NK-92 treated with Interleukin-12 subunit alpha and Interleukin-12 subunit beta, amount 100 ng/mL, for 24 hours (cell line): ENCODE data around the gene RNF34.
A peak's percentile ranks its signal among the peaks of the same experiment; 100 is the strongest.

Experiments
- DNase-seq: peaks from one replicate; lab custom pipeline; 2025; lab: John Stamatoyannopoulos, UW

Gene RNF34

DNA sequence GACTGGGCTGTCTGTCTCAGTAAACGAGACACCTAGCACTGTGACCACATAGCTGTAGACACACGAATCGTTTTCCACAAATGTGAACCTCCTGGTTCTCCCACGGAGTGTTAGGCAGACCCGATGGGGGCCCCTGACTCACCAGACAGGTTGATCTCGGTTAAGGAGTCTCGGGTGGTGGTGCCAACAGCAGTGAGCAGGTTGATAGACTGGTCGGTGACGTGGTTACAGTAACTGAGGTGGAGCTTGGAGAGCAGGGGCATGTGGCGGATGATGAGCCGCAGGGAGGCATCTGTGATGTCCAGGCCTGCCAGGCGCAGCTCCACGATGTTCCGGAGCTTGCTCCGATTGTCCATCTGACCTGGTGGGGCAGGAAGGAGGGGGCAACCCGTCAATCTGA is 39.8 kb downstream of the RNF34 start:
- no peak for DNase-seq

DNA sequence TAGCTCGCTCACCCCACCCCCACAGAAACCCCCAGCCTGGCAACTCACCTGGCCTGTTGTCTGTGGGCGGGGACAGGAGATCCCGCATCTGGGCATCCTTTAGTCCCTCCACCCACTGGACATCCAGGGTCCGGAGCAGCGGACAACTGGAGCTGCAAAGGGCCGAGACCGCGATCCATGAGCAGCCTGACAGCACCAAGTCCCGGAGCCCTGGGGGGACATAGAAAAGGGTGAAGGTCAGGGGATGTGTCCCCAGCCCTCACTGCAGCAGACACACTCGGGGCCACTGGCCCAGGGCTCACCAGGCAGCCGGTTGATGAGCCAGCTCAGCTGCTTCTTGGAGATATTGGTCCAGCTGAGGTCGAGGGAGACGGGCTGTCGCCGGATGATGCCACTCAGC is 40.9 kb downstream of the RNF34 start:
- no peak for DNase-seq

DNA sequence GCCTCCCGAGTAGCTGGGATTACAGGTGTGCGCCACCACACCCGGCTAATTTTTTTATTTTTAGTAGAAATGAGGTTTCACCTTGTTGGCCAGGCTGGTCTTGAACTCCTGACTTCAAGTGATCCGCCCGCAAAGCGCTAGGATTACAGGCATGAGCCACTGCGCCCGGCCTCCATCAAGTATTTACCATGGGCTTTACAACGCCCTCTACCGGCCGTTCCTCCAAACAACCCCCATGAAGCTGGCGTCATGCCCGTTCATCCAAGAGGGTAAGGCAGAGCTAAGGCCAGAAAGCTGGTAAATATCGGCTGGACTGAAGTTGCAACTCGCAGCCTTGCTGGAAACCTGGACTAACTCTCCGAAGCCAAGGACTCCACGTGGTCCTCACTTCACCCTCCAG is 41.6 kb downstream of the RNF34 start:
- no peak for DNase-seq

DNA sequence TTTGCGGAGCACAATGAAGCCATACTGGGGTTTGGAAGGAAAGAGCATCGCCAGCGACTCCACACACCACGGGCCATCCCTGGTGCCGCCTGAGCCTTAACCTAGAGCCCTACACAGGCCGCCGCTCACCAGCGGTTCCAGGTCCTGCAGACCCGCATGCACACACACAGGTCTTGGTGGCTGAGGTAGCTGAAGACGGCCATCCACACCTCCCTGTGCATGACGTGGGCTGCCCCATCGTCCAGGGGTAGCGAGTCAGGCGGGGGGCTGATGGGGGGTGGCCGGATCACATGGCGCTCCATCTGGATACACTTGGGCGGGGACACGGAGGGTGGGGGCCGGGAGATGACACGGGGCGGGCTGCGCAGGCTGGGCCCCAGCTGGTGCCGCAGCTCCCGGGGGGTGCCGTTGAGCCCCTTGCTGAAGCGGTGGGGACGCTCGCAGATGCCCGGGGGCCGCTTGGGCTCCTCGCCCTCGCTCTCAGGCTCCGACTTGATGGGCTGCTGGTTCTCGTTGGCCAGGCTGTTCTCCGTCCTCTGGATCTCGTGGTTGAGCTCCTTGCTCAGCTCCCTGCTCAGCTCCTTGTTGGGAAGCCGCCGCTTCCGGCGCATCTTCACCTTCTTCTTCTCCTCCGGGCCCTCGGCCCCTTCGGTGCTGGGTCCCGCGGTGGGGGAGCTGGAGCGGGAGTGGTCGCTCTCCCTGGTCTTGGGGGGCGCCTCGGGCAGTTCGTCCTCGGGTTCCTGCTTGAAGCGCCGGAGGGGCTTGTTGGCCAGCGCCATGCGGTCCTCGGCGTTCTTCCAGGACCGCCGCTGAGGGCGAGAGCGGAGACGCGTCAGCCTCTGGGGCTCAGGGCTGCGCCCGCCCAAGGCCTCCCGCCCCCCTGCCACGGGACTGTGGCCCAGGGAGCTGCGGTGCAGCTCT is 42.4 kb downstream of the RNF34 start:
- no peak for DNase-seq

DNA sequence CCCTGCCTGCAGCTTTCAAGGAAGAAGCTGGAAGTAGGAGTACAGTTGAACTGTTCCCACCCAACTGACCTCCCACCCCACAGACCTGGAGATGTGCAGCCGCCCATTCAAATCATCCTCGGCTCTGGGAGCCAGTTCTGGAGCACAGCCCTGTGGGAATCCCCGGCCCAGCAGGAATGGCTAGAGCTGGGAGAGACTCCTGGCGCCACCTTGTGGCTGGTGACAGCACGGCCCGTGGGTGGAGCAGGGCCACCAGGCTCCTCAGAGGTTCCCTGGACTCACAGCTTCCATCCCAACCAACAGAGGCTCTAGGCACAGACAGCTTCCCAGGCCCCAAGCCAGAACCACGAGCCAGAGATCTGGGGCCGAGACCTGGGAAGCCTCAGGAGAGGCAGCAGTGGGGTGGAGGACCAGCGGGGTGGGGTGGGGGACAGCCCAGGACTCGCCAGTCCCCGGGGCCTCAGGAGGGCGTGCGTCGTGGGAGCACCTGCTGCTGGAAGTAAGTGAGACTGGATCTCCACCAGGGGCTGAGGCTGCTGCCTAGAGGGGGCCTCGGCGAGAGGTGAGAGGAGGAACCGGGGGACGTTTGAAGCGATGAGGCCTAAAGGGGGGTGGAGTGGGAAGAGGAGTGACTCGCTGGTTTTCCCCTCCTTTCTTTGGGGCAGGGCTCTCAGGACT is 43.4 kb downstream of the RNF34 start:
- DNase-seq: peak; percentile 5

DNA sequence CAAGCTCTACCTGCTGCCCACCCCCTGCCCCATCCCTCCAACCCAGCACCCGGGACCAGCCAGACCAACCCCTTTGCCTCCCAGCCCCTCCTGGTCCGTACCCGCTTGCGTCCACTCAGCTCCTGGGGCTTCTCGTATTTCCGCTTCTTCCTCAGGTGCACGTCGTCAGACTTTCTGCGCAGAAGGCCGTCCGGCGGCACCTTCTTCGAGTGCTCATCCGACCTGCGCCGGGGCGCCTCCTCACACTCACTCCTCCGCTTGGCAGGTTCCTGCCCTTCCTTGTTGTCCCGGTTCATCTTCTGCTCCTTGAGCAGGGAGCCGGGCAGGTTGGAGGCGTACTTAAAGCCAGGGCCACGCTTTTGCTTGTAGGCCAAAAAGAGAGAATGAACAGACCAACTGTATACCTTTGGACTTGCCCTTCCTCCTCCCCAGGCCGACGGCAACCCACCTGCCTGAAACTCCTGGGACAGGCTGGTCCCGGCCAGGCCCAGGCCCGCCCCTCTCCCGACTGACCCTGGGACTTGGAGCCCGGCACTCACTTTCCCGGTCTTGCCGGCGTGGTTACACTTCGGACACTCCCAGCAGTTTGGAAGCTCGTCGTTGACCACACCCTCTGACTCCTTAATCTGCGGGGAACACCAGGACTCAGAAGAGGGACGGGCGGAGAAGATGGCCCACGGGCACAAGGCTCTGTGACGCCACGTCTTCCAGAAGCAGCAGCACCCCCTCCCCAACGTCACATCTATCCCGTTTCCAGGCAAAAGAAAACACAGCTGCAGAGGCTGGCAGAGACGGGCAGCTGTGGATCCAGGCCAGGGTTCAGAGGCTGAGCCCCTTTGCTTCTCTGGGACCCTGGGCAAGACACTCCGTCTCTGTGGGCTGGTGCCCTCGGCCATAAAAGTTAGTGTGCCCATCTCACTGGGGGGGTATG is 44.3 kb downstream of the RNF34 start:
- DNase-seq: no peak

DNA sequence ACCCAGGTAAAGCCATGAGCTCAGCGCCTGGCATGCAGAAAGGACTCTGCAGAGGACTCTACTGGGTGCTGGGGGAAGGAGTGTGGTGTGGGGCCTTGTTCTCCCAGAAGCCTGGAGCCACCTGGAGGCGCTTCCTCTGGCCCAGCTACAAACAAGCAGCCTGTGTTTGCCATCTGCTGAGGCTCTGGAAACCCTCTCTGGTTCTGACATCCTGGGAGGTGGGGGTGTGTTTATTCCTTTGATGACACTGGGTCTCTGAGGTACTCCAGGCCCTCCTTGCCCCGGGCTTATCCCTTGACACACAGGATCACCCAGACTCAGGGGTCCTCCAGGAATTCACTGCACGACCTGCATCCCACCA is 44.9 kb downstream of the RNF34 start:
- DNase-seq: no peak

DNA sequence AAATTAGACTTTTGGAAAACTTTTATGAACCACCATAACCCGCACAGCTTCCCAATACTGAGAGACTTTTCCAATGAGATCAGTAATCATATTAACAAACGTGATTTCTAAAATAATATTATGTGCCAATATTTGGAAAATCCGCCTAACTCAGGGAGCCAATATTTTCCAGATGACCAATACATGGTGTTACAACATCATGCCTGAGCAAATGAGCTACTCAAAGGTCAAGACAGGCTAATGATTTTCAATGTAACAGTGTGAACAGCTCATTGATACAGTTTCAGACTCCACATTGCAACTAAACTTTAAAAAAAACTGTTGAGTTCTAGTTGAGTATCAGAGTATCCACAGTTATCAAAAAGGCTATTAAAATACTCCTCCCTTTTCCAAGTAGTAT is 46.8 kb downstream of the RNF34 start:
- DNase-seq: no peak

DNA sequence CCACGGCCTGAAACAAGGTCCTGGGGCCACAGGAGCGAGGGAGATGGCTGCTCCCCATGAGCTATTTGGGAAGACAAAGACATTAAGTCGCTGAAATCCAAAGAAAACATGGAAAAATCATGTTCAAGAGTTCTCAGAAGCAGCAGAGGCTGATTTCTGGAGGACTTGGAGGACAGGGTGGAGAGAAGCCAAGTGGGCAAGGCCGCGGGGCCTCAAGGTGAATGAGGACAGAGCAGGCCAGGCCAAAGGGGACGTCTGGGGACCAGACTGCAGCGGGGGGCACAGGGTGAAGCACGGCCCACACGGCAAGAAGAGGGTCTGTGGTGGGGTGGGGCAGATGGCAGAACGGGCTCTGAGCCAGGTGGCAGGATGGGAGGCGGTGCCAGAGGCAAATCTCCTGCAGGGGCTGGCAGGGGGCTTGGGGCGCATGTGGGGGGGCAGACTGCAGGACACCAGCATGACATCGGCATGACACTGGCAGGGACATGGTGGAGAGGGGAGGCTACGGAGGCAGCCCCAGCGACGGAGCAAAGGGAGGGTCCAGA is 48.9 kb downstream of the RNF34 start:
- DNase-seq: no peak

DNA sequence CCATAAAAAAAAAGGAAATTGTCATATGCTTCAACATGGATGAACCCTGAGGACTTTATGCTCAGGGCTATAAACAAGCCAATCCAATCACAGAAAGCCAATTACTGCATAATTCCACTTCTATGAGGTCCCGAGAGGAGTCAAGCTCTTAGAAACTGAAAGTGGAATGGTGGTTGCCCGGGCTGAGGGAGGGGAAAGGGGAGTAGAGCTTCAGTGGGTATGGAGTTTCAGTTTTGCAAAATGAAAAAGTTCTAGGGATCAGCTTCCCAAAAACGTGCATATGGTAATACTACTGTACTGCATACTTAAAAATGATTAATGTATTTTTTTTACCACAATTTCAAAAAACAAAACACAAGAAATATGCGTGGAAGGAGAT is 52.0 kb downstream of the RNF34 start:
- no peak for DNase-seq

DNA sequence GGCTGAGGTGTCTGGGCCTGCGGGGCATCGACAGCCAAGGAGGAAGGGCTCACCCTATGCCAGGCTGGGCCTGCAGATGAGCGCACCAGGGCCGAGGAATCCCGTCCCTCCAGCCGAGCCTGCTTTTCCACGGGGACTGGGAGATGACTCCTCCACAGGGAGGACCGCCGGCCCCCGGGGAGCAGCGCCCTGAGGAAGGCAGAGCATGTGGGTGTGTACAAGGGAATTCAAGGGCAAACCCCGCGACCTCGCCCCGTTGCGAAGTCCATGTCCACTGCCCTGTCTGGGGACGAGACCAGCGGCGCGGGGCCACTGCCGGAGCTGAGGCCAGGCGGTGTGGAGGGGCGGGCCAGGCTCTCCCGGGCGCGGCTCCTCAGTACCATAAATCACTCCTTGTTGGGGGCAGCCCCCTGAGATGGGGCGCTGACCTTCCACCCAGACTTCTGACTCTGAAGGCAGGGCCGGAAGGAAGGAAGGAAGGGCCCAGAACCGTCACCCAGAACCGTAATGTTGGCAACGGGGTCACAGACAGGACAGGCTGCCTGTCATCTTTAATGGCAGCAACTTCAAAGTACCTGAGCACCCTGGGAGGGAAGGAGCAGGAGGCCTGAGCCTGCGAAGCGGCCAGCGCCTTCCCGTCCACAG is 52.5 kb downstream of the RNF34 start:
- no peak for DNase-seq

DNA sequence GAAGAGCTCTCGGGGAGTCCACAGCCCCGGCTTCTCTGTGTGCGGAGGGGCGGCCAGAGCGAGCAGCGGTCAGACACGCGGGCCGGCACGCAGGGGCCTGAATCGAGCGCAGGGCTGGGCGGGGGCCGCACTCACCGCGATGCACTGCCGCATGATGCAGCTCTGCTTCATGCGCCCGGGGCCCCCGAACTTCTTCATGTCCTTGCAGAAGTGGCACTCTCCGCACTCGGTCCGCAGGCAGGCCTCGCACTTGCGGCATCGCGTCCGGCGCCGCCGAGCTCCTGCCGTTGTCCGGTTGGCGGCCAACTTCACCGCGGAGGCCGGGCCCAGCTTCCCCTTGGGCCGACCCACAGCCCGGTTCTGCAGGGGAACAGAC is 53.1 kb downstream of the RNF34 start:
- DNase-seq: no peak

DNA sequence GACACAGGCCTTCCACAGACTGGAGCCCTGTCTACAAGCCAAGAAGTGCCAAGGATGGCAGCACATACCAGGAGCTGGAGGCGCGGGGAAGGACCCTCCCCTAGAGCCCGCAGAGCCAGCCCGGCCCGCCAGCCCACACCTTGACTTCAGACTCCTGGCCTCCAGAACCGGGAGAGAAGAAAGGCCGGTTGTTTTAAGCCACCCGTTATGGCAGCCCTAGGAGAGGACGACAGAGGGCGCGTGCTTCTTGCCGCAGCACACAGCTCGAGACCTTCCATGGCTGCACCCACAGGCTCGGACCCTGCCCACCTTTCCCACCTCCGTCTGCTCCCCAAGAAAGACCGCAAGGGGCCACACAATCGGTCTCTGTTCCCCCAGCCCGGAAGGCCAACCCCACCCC is 53.7 kb downstream of the RNF34 start:
- DNase-seq: no peak

DNA sequence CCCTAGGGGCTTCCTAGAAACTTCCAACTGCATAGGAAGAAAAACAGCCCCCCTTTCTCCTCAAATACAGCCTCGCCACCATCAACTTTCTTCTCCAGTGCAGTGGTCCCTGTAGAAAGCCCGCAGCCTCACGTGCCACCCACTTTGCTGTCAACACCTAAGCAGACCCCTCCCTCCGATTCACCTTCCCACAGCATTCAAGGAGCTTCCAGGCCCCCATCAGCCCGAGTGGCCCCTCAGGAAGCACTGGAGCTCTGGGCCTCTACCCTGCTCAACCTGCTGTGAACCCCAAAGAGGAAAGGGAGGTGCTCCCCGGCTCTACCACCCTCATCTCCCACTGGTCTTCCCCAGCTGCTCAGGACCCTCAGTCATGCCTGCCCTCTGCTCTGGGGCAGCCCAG is 55.0 kb downstream of the RNF34 start:
- no peak for DNase-seq

DNA sequence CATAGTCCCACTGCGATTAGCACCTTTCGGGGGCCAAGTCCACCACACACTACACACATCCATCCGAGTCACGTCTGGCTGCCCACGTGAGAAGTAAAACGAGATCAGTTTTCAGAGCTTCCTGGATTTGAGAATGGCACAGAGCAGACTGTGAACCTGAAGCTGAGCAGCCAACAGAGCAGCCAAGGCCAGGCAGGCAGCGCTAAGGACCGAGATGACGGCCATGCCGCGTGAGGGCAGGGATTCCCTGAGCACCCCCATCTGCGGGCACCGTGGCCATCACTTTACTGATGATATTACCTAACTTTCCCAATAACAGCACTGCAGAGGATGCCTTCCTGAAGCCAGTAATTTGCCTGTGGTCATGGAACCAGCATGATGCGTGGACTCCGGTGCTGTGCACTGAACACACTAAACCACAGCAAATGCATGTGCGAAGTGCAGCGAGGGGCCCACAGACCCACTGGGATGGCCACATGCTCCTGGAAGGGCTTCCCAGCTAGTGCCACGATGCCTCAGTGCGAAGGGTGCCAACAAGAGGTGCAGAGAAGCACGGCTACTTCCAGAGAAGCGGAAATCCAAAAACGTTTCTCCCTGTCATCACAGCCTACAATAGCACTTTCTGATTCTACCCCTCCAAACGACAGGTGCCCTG is 56.0 kb downstream of the RNF34 start:
- DNase-seq: no peak

DNA sequence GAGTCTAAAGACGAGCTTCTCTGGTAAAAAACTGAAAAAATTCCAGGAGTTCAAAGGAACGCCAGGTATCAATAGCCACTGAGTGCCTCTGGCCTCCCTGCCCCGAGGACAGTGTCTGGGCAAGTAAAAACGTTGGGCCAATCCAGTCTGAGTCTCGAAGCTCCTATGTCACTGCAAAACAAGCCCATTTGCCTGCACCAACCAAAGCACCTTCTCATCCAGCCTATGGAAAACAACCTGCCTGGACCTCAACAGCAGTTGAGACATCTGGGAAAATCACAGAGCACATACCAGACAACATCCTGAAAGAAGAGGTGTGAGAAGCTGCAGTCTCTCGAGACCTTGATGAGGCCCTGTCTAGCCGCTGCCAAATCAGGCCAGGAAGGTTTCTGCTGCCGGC is 56.6 kb downstream of the RNF34 start:
- no peak for DNase-seq

DNA sequence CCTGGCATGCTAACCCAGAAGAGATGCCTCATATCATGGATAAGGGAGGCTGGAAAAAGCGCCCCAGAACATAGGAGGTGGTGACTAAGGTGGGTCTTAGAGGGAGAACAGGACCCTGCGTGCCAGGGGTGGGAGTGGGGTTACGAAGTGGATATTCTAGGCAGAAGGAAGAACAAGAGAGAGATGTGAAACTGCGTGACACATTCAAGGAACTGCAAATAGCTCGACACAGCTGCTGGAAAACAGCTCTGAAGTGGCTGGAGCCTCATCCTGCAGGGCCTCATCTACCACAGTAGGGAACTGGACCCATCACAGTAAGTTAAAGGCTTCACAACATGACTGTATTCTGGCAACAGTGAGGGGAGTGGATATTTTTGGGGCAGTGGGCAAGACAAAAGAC is 61.1 kb downstream of the RNF34 start:
- no peak for DNase-seq

DNA sequence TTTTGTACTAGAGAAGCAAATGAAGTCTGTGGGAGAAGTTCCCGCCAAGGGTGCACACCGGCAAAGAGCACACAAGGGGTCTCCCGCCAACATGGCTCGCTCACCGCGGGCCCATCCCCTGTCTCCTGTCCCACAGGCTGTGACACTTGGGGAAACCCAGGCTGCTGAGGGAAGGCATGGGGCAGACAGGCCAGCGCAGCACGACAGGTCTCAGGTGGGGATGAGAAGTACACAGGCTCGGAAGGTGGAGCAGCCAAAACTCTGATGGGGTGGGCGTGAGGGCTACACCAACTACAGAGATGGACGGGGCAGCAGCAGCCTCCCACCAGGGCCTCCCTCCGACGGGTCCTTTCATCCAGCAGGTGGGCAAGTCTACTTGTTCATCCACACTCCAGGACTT is 64.4 kb downstream of the RNF34 start:
- DNase-seq: no peak

DNA sequence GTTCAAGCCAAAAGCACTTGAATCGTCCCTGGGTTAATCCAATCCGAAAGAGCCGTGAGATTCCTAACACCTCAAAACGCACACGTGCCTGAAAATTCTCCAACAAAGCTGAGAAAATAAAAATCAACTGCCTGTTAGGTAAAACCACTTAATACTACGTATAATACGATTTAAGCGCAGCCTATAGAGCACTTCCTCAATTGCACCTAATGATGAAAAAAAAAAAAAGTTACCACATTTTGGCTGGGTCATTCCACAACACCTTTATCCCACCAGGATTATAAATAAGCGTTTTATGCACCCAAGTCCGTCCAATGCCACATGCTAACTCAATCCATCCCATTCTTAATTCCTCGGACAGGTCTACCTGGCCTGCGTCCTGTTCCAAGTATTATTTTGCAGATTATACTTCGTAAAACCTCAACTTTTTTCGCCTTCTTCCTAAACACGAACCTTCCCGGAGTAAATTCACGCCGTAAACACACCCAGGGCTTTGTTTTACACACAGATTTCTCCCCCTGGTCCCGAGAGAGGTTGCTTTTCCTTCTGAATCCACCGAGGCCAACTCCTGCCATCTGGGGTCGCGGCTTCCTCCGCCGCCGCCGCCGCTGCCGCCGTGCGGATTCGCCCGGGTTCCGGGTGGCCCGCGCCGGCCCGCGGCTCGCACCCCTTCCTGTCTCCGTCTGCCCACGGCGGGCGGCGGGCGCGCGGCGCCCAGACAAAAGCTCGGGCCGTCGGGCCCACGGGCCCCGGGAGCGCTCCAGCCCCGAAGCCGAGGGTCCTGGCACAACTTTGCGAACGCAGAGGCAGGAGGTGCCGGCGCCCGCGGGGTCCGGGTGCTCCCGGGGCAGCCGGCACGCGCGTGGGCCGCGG is 66.2 kb downstream of the RNF34 start:
- peak; percentile 24 for DNase-seq
